Neural crest cell (in vitro differentiated cells): ENCODE results near the gene LAP3. TPM values are rescaled to one million over a fixed set of nuclear protein-coding genes. Genes with fewer than 3 reads are reported as not detected.
"Not testable (repeated sequence)": the region's sequence is repeated elsewhere in the genome, so short reads cannot be mapped to it uniquely, and the experiment has no call there.

ENCODE experiments used
- DNase-seq: peaks from one replicate; pipeline ENCODE4 v3.0.0; 2021; ENCODE audit warnings: low read depth, mixed read lengths, low spot score
- H3K27ac Mint-ChIP-seq: one replicate; pipeline ENCODE4 v1.8.0; 2021; ENCODE audit warnings: mild to moderate bottlenecking, mixed read lengths; ENCODE audit not compliant: unreplicated experiment
- H3K27me3 Mint-ChIP-seq: 2 replicates; pipeline ENCODE4 v1.8.0; 2021; ENCODE audit warnings: low read depth, mild to moderate bottlenecking, mixed read lengths
- H3K36me3 Mint-ChIP-seq: 2 replicates; pipeline ENCODE4 v1.8.0; 2021; ENCODE audit warnings: low read depth, mild to moderate bottlenecking, mixed read lengths
- H3K4me1 Mint-ChIP-seq: 2 replicates; pipeline ENCODE4 v1.8.0; 2021; ENCODE audit warnings: mixed read lengths
- H3K4me3 Mint-ChIP-seq: one replicate; pipeline ENCODE4 v1.8.0; 2021; ENCODE audit warnings: mild to moderate bottlenecking, mixed read lengths
- H3K9me3 Mint-ChIP-seq: 2 replicates; pipeline ENCODE4 v1.8.0; 2021; ENCODE audit warnings: mixed read lengths
- total RNA-seq: library from RNA; stranded (reverse); gene quantifications from 2 replicates; pipeline ENCODE4 v1.2.1, GENCODE V29; 2021
- TF ChIP-seq, protein P1 (sequence below): fragments of 200-600 bp; sonication (generic); conservative IDR thresholded peaks from 2 replicates; pipeline ENCODE4 v1.5.0; 2021; ENCODE audit warnings: antibody characterized with exemption, mild to moderate bottlenecking

LAP3 gene
- total RNA-seq, 1 donor from 2014 or later = 46.7 TPM

GRCh38 chr4:17565846-17566245 lies 11.2 kb upstream of the LAP3 start:
- Mint-ChIP-seq H3K27ac (no peak overlapping the region), H3K4me1 (no peaks in the 10 kb centered on the region), H3K36me3 (no peaks in the 10 kb centered on the region), H3K27me3 (no peaks in the 10 kb centered on the region), H3K9me3 (no peaks in the 10 kb centered on the region), H3K4me3 (no peak overlapping the region)
- TF ChIP-seq, protein P1, sequence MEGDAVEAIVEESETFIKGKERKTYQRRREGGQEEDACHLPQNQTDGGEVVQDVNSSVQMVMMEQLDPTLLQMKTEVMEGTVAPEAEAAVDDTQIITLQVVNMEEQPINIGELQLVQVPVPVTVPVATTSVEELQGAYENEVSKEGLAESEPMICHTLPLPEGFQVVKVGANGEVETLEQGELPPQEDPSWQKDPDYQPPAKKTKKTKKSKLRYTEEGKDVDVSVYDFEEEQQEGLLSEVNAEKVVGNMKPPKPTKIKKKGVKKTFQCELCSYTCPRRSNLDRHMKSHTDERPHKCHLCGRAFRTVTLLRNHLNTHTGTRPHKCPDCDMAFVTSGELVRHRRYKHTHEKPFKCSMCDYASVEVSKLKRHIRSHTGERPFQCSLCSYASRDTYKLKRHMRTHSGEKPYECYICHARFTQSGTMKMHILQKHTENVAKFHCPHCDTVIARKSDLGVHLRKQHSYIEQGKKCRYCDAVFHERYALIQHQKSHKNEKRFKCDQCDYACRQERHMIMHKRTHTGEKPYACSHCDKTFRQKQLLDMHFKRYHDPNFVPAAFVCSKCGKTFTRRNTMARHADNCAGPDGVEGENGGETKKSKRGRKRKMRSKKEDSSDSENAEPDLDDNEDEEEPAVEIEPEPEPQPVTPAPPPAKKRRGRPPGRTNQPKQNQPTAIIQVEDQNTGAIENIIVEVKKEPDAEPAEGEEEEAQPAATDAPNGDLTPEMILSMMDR = no peak
- DNase-seq = no peak

- Mint-ChIP-seq H3K9me3 (no peaks in the 10 kb centered on the region), H3K4me3 (no peak overlapping the region), H3K4me1 (no peaks in the 10 kb centered on the region), H3K27me3 (no peaks in the 10 kb centered on the region), H3K36me3 (no peaks in the 10 kb centered on the region), H3K27ac (no peak overlapping the region)
- no peak for DNase-seq
- TF ChIP-seq, protein P1 = no peak
Measured at GRCh38 chr4:17567271-17567670, 9.7 kb upstream of the LAP3 start.

GRCh38 chr4:17574206-17574605 lies 2.8 kb upstream of the LAP3 start:
- Mint-ChIP-seq H3K4me1 (peaks cover 20% of the 10 kb centered on the region), H3K9me3 (no peaks in the 10 kb centered on the region), H3K27ac (no peak overlapping the region), H3K4me3 (peak overlapping the region; percentile 72), H3K36me3 (no peaks in the 10 kb centered on the region), H3K27me3 (no peaks in the 10 kb centered on the region)
- no peak for DNase-seq
- TF ChIP-seq, protein P1 = no peak

GRCh38 chr4:17575177-17575576 lies 1.8 kb upstream of the LAP3 start:
- not testable (repeated sequence) for H3K27me3 Mint-ChIP-seq, H3K9me3 Mint-ChIP-seq, H3K4me3 Mint-ChIP-seq, H3K27ac Mint-ChIP-seq, H3K36me3 Mint-ChIP-seq, DNase-seq
- H3K4me1 Mint-ChIP-seq = peaks cover 23% of the 10 kb centered on the region

GRCh38 chr4:17577665-17578481 lies 875 bp downstream of the LAP3 start:
- Mint-ChIP-seq H3K4me1 (peaks cover 23% of the 10 kb centered on the region), H3K4me3 (peak overlapping the region; percentile 94), H3K9me3 (no peaks in the 10 kb centered on the region), H3K27me3 (no peaks in the 10 kb centered on the region), H3K36me3 (no peaks in the 10 kb centered on the region), H3K27ac (peak overlapping the region; percentile 62)
- no peak for DNase-seq
- TF ChIP-seq, protein P1 = peak; percentile 30

DNA sequence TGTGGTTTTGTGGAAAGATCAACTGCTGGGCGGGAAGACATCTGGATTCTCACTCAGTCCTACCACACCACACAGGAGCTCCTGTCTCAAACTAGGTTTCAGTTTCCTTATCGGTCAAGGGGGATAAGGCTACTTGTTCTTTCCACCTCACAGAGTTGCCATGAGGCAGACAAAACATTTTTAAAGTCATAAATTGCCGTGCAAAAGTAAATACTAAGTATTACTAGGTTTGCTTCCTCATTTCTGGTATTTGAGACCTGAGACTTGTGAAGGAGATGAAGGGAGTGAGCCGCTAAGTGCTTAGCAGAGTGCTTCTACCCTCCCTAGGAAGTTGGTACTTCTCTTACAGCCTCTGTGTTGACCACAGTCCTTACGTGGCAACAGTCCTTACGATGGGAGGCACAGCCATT lies 1.5 kb downstream of the LAP3 start:
- no peaks in the 10 kb centered on the region for H3K27me3 Mint-ChIP-seq
- TF ChIP-seq, protein P1 = no peak
- no peaks in the 10 kb centered on the region for H3K36me3 Mint-ChIP-seq
- H3K9me3 Mint-ChIP-seq = no peaks in the 10 kb centered on the region
- DNase-seq = no peak
- H3K4me1 Mint-ChIP-seq = peaks cover 23% of the 10 kb centered on the region
- H3K27ac Mint-ChIP-seq = no peak overlapping the region
- H3K4me3 Mint-ChIP-seq = peak overlapping the region; percentile 94
